HG02884 (cell line): ENCODE results near the gene OR51M1.
"Not testable (repeated sequence)": the region's sequence is repeated elsewhere in the genome, so short reads cannot be mapped to it uniquely, and the experiment has no call there.

Source experiments
- ATAC-seq: cut with Tn5 transposase; IDR thresholded peaks from one replicate; pipeline ENCODE4 v1.9.1; 2021; ENCODE audit warnings: mild to moderate bottlenecking, moderate library complexity; ENCODE audit not compliant: unreplicated experiment

The OR51M1 gene, protein sequence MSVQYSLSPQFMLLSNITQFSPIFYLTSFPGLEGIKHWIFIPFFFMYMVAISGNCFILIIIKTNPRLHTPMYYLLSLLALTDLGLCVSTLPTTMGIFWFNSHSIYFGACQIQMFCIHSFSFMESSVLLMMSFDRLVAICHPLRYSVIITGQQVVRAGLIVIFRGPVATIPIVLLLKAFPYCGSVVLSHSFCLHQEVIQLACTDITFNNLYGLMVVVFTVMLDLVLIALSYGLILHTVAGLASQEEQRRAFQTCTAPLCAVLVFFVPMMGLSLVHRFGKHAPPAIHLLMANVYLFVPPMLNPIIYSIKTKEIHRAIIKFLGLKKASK

DNA sequence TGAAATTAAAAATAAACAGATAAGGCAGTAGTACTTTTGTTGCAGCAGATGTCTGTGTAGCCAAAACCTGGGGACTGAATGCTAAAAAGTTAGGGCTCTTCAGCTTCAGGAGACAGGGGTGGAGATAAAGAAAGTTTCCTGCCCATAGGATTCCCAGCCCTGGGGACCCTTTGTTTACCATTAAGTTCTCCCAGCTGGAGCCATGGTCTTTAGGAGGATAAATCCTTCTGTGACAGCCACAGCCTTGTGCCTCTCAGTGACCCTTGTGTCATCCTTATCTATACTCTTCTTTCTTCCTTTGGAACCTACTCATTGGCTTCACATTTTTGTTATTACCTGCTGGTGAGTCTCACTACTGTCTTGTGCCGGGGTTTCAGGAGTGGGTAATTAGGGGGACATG is at the start of gene OR51M1:
TSS of gene OR51M1 (plus strand) at position 237 of the 400 bp plus-strand sequence. CDS start 5,587 bp downstream, outside the sequence.
- ATAC-seq = no peak

- no peak for ATAC-seq
Measured at GRCh38 chr11:5335170-5335569, 48.4 kb upstream of the OR51M1 start.

GRCh38 chr11:5336331-5336730 is 47.3 kb upstream of the OR51M1 start:
- ATAC-seq = no peak

- ATAC-seq = not testable (repeated sequence)
Measured at GRCh38 chr11:5337253-5337652, 46.4 kb upstream of the OR51M1 start.

DNA sequence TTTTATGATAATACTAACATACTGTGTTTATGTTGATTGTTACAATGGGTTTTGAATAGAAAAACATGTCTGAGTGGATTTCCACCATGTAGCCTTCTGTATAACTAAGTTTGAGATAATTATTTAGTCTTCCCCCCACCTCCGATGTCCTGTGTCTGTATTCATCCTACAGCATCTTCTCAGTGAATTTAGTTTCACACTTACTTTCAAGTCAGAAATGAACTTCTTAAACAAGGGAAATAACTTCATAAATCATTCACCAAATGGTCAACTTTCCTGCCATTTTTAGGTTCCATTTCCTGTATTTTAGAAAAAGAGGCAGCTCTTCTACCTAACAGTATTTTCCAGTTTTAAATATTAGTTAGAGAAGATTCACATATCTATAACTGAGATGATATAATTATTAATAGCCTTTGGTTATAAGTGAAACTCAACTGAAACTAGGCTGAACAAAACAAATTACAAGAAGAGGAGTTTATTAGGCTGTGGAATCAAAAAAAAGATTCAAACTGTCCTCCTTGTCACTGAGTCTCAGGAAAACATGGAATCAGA is 43.8 kb upstream of the OR51M1 start:
- ATAC-seq = no peak

DNA sequence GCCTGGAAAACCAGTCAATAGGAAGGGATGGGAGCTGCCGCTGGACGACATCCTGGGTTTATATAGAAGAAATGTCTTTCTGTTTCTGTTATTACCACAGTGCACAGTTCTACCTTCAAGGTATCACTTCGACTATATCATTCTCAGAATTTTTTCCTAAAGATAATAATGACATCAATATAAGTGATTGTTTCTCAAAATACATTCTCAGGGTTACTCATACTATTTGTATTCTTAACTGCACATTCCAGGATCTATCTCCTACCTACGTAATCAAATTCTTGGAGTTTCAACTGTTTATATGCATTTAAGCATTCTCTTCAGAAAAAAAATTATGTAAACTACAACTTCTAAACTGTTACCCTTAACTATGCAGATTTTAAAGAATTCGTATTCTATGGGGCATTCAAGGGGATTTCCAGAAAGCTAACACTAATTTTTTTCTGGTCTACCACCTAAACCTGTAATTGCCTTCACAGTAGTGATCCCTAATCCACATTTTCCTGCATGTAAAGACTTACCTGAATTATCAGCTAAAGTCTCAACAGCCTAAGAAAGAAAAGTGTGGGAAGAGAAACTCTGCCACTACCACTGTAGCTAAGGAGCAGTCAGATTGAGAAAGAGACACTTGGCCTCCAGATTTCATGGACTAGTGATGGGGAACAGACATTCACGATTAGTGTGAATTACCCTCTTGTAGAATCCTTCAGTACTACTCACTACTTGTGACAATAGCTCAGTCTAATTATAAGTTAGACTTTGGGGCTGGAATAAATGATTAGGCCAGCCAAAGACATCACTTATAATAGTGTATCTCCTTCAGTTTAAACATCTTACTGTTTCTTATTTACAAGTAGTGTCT is 39.9 kb upstream of the OR51M1 start, which contains the start of gene OR51B5:
TSS of gene OR51B5 (minus strand) at position 51 of the 862 bp plus-strand sequence. CDS start at position 51, 0 bp downstream.
- no peak for ATAC-seq

GRCh38 chr11:5345831-5346230 is 37.8 kb upstream of the OR51M1 start:
- ATAC-seq = no peak

- no peak for ATAC-seq
Measured at GRCh38 chr11:5348551-5349194, 34.9 kb upstream of the OR51M1 start.

- no peak for ATAC-seq
Measured at GRCh38 chr11:5349550-5349949, 34.1 kb upstream of the OR51M1 start.

DNA sequence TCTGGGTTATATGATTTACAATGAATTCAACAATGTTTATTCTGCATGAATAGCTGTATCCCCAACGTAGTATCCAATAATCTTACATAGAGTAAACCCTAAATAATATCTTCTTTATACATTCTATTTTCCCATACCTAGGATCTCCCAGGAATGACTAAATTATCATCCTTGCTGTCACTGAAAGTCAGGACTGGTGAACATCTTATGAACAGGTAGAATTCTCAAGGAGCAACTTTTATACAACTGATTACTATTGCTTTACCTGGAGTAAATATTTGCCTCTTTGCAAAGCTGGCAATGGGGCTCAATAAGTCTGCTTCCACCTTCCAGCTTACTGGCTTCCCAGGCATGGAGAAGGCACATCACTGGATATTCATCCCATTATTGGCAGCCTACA is 32.4 kb upstream of the OR51M1 start, which contains the start of gene OR51B6:
TSS of gene OR51B6 (plus strand) at position 301 of the 400 bp plus-strand sequence. CDS start at position 301, 0 bp downstream.
- ATAC-seq = no peak

GRCh38 chr11:5356031-5356430 is 27.6 kb upstream of the OR51M1 start:
- not testable (repeated sequence) for ATAC-seq

GRCh38 chr11:5362017-5362625 is 21.5 kb upstream of the OR51M1 start:
- no peak for ATAC-seq

- ATAC-seq = no peak
Measured at GRCh38 chr11:5363679-5364078, 19.9 kb upstream of the OR51M1 start.

- no peak for ATAC-seq
Measured at GRCh38 chr11:5364214-5364613, 19.4 kb upstream of the OR51M1 start.

DNA sequence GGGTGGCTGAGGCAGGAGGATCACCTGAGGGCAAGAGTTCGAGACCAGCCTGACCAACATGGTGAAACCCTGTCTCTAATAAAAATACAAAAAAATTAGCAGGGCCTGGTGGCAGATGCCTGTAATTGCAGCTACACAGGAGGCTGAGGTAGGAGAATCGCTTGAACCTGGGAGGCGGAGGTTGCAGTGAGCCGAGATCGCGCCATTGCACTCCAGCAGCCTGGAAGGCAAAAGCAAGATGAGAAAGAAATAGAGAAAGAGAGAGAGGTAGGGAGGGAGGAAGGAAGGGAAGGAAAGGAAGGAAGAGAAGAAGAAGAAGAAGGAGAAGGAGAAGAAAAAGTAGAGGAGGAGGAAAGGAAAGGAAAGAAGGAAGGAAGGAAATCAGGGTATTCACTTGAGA is 17.2 kb upstream of the OR51M1 start:
- not testable (repeated sequence) for ATAC-seq

- no peak for ATAC-seq
Measured at GRCh38 chr11:5366856-5367255, 16.8 kb upstream of the OR51M1 start.

DNA sequence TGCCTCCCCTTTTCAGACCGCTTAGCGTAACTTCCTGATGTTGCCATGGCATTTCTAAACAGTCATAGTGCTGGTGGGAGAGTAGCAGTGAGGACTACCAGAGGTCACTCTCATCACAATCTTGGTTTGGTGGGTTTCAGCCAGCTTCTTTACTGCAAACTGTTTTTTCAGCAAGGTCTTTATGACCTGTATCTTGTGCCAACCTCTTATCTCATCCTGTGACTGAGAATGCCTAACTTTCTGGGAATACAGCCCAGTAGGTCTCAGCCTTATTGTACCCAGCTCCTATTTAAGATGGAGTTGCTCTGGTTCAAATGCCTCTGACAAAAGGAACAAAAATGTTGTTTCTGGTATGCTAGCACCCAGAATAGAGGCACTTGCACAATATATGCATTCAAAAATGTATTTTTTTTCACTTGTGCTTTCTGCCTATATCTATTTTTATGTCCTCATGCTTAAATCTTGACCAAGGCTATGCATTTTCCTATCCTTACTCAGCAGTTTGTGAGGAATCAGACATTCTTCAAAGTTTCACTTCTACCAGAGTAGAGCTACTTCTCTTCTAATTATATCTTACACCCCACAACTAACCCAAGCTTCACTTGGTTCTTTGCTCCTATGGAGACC is 16.1 kb upstream of the OR51M1 start:
- no peak for ATAC-seq

- ATAC-seq = no peak
Measured at GRCh38 chr11:5368502-5369043, 15.0 kb upstream of the OR51M1 start.

- ATAC-seq = no peak
Measured at GRCh38 chr11:5369789-5370188, 13.8 kb upstream of the OR51M1 start.
